Fibroblast of lung (primary cell): ENCODE measurements around the gene ERVW-1.
"Not testable (repeated sequence)": the region's sequence is repeated elsewhere in the genome, so short reads cannot be mapped to it uniquely, and the experiment has no call there.

ENCODE experiments used
- EZH2 ChIP-seq: IDR thresholded peaks from 2 replicates; pipeline ENCODE4 v1.5.1; 2012; ENCODE audit warnings: low read length, control low read depth, mild to moderate bottlenecking; ENCODE audit errors: missing control alignments
- TF ChIP-seq, protein P1 (sequence below), 2 donors: IDR thresholded peaks in 1 of 2; conservative IDR thresholded peaks in 1 of 2; 1 replicate in 1 of 2; 2 replicates in 1 of 2; pipeline ENCODE4 v1.5.1; 2011 to 2012; ENCODE audit warnings: low read length in 2 of 2, control low read depth in 1 of 2, inconsistent platforms in 1 of 2, low read depth in 1 of 2, mild to moderate bottlenecking in 1 of 2

- TF ChIP-seq EZH2 = not testable (repeated sequence)
- TF ChIP-seq, protein P1, sequence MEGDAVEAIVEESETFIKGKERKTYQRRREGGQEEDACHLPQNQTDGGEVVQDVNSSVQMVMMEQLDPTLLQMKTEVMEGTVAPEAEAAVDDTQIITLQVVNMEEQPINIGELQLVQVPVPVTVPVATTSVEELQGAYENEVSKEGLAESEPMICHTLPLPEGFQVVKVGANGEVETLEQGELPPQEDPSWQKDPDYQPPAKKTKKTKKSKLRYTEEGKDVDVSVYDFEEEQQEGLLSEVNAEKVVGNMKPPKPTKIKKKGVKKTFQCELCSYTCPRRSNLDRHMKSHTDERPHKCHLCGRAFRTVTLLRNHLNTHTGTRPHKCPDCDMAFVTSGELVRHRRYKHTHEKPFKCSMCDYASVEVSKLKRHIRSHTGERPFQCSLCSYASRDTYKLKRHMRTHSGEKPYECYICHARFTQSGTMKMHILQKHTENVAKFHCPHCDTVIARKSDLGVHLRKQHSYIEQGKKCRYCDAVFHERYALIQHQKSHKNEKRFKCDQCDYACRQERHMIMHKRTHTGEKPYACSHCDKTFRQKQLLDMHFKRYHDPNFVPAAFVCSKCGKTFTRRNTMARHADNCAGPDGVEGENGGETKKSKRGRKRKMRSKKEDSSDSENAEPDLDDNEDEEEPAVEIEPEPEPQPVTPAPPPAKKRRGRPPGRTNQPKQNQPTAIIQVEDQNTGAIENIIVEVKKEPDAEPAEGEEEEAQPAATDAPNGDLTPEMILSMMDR (conservative IDR thresholded peaks at IDR 0.05 in 1 of 2, IDR thresholded peaks at IDR 0.05 in 1 of 2; ENCODE audit: low read depth in 1 of 2, low read length in 2 of 2) = not testable (repeated sequence)
Measured at GRCh38 chr7:92484226-92484625, 6.5 kb upstream of the ERVW-1 start.
